ENCODE measurements around the gene KRT222.

Gene KRT222

GRCh38 chr17:40664582-40665333 is at the start of gene KRT222:
TSS of gene KRT222 (minus strand) at chr17:40665177. CDS start at chr17:40665099, 78 bp downstream.
- Histone ChIP-seq H3K4me3 (peak within 1 kb of the TSS in 4 of 7 experiments; percentile 1 to 14 (median 4)), H3K27ac (no peak within 1 kb of the TSS)

GRCh38 chr17:40714473-40714872 is 49.5 kb upstream of the KRT222 start:
- H3K27ac ChIP-seq, result no peak overlapping the region

GRCh38 chr17:40707745-40708144 is 42.8 kb upstream of the KRT222 start:
- H3K27ac ChIP-seq, result peak overlapping the region in 2 of 21 experiments; percentile 26 to 35

More at GRCh38 chr17:40714473-40714872, 49.5 kb upstream of the KRT222 start:
- no peak overlapping the region for H3K4me3 ChIP-seq

GRCh38 chr17:40705584-40705983 is 40.6 kb upstream of the KRT222 start:
- Histone ChIP-seq H3K27ac (no peak overlapping the region), H3K4me3 (no peak overlapping the region)

More at GRCh38 chr17:40707745-40708144, 42.8 kb upstream of the KRT222 start:
- H3K4me3 ChIP-seq, result no peak overlapping the region

- no peak within 1 kb of the TSS for H3K27ac ChIP-seq
These were observed 38.7 kb upstream of the KRT222 start, which contains the start of gene KRT24 for GRCh38 chr17:40703652-40704051. TSS of gene KRT24 (minus strand) at chr17:40703752. CDS start at chr17:40703693, 59 bp downstream.

GRCh38 chr17:40702271-40702670 is 37.3 kb upstream of the KRT222 start:
- no peak overlapping the region for H3K27ac ChIP-seq
- H3K4me3 ChIP-seq, result no peak overlapping the region

More at GRCh38 chr17:40703652-40704051, 38.7 kb upstream of the KRT222 start, which contains the start of gene KRT24:
- H3K4me3 ChIP-seq, result no peak within 1 kb of the TSS

GRCh38 chr17:40699853-40700252 is 34.9 kb upstream of the KRT222 start:
- Histone ChIP-seq H3K27ac (no peak overlapping the region), H3K4me3 (no peak overlapping the region)

GRCh38 chr17:40699371-40699770 is 34.4 kb upstream of the KRT222 start:
- Histone ChIP-seq H3K4me3 (no peak overlapping the region), H3K27ac (no peak overlapping the region)

GRCh38 chr17:40697297-40697696 is 32.3 kb upstream of the KRT222 start:
- H3K4me3 ChIP-seq, result no peak overlapping the region
- H3K27ac ChIP-seq, result no peak overlapping the region

- Histone ChIP-seq H3K4me3 (no peak overlapping the region), H3K27ac (peak overlapping the region in 1 of 21 experiments; percentile 25)
These were observed 31.7 kb upstream of the KRT222 start for GRCh38 chr17:40696651-40697072.

GRCh38 chr17:40695874-40696472 is 31.0 kb upstream of the KRT222 start:
- no peak overlapping the region for H3K4me3 ChIP-seq
- no peak overlapping the region for H3K27ac ChIP-seq

- Histone ChIP-seq H3K4me3 (no peak overlapping the region), H3K27ac (no peak overlapping the region)
These were observed 29.6 kb upstream of the KRT222 start for GRCh38 chr17:40694584-40694983.

- no peak overlapping the region for H3K27ac ChIP-seq
- H3K4me3 ChIP-seq, result no peak overlapping the region
These were observed 22.1 kb upstream of the KRT222 start for GRCh38 chr17:40687106-40687505.

GRCh38 chr17:40686192-40686591 is 21.2 kb upstream of the KRT222 start:
- no peak overlapping the region for H3K27ac ChIP-seq

GRCh38 chr17:40680998-40681397 is 16.0 kb upstream of the KRT222 start:
- Histone ChIP-seq H3K4me3 (no peak overlapping the region), H3K27ac (no peak overlapping the region)

More at GRCh38 chr17:40686192-40686591, 21.2 kb upstream of the KRT222 start:
- no peak overlapping the region for H3K4me3 ChIP-seq

GRCh38 chr17:40679523-40679907 is 14.5 kb upstream of the KRT222 start:
- Histone ChIP-seq H3K27ac (no peak overlapping the region), H3K4me3 (no peak overlapping the region)

GRCh38 chr17:40678902-40679522 is 14.0 kb upstream of the KRT222 start:
- H3K4me3 ChIP-seq, result no peak overlapping the region
- H3K27ac ChIP-seq, result no peak overlapping the region

GRCh38 chr17:40675905-40676304 is 10.9 kb upstream of the KRT222 start:
- Histone ChIP-seq H3K27ac (no peak overlapping the region), H3K4me3 (no peak overlapping the region)

- no peak overlapping the region for H3K4me3 ChIP-seq
- no peak overlapping the region for H3K27ac ChIP-seq
These were observed 7.7 kb upstream of the KRT222 start for GRCh38 chr17:40672654-40673053.

- Histone ChIP-seq H3K4me3 (no peak overlapping the region), H3K27ac (no peak overlapping the region)
These were observed 6.3 kb upstream of the KRT222 start for GRCh38 chr17:40671282-40671681.

- Histone ChIP-seq H3K4me3 (no peak overlapping the region), H3K27ac (no peak overlapping the region)
These were observed 1.4 kb upstream of the KRT222 start for GRCh38 chr17:40666331-40666730.

Measured in skin epidermis (tissue), 12 donors.